Heart right ventricle (tissue), 16 donors: ENCODE measurements around the gene CNST. TPM values are rescaled to one million over a fixed set of nuclear protein-coding genes. Genes with fewer than 3 reads are reported as not detected.

Experiments used
- ATAC-seq, 8 donors: fragments of 200-7000 bp; cut with Tn5 transposase; one replicate each; pipeline ENCODE4 v1.9.1; 2020; ENCODE audit warnings: mild to moderate bottlenecking in 8 of 8, moderate library complexity in 8 of 8, moderate number of reproducible peaks in 1 of 8
- DNase-seq, 2 donors: peaks; one replicate each; pipeline ENCODE4 v3.0.0-alpha.2; 2020
- H3K27ac ChIP-seq, 10 donors: fragments of 200-600 bp; sonication (generic) in 2 of 10; one replicate each; pipeline versions ENCODE4 v1.5.0 to v1.8.0; 2020 to 2022; ENCODE audit warnings: mild to moderate bottlenecking in 3 of 10
- H3K27me3 ChIP-seq, 7 donors: fragments of 200-600 bp; one replicate each; pipeline ENCODE4 v1.8.0; 2021 to 2022; ENCODE audit warnings: mild to moderate bottlenecking in 2 of 7
- H3K36me3 ChIP-seq, 9 donors: fragments of 200-600 bp; sonication (generic) in 1 of 9; one replicate each; pipeline versions ENCODE4 v1.5.0 to v1.8.0; 2020 to 2022; ENCODE audit warnings: mild to moderate bottlenecking in 2 of 9
- H3K4me1 ChIP-seq, 9 donors: fragments of 200-600 bp; sonication (generic) in 1 of 9; one replicate each; pipeline versions ENCODE4 v1.5.0 to v1.8.0; 2020 to 2022; ENCODE audit warnings: mild to moderate bottlenecking in 4 of 9
- H3K4me3 ChIP-seq, 10 donors: fragments of 200-600 bp; sonication (generic) in 2 of 10; one replicate each; pipeline versions ENCODE4 v1.5.0 to v1.8.0; 2020 to 2022; ENCODE audit warnings: mild to moderate bottlenecking in 7 of 10, moderate library complexity in 2 of 10
- H3K9me3 ChIP-seq, 11 donors: fragments of 200-600 bp in 10 of 11; sonication (generic) in 2 of 11; one replicate each; pipeline versions ENCODE4 v1.5.0 to v1.8.0; 2013 to 2022; ENCODE audit warnings: mild to moderate bottlenecking in 2 of 11, control low read depth in 1 of 11, moderate library complexity in 1 of 11
- CTCF ChIP-seq, 9 donors: fragments of 200-600 bp; sonication (generic) in 2 of 9; IDR thresholded peaks; one replicate each; pipeline versions ENCODE4 v1.5.0 to v1.8.0; 2021 to 2022; ENCODE audit warnings: antibody characterized with exemption in 9 of 9, mild to moderate bottlenecking in 5 of 9, moderate library complexity in 1 of 9
- WGBS, 2 donors: extraction: QIAGEN DNeasy Blood & Tissue Kit; methylation state at CpG; one replicate each; pipeline ENCODE4 v1.1.7; 2013; ENCODE audit warnings: inconsistent platforms in 1 of 2; 5-methylcytosine and 5-hydroxymethylcytosine counted together
- intact Hi-C, 10 donors: fragments of 100-400 bp; cut with DNase I; formaldehyde crosslinking; loops; one replicate each; pipeline versions ENCODE4 v1.11.1 to v1.14.2; 2022
- polyA plus RNA-seq, 2 donors: library from polyadenylated mRNA; stranded (reverse); fragments of 200-250 nt; gene quantifications; one replicate each; pipeline ENCODE4 v1.2.3, GENCODE V29; 2013
- total RNA-seq, 10 donors: library from RNA; stranded (reverse); fragmentation: NEBNext Ultra II Directional in 3 of 10; extraction: Animal tissue kit (Norgen Biotek cat#: 25700) in 3 of 10; gene quantifications; one replicate each; pipeline versions ENCODE4 v1.2.1 to v1.2.4, GENCODE V29; 2021 to 2023
- donor health status: Arrhythmogenic right ventricular cardiomyopathy.
- donor health status: ischemic (EF 13 %, LVEDD 7.1; RV severe dilation, severe dysfunction).
- donor health status: healthy with polysubstance abuse.
- donor health status: DM: no; HTN: yes; CAD: no.
- donor health status: DM: no; HTN: no; CAD: no.
- donor health status: ischemic (EF 25% LVEDD 6.9; RV normal size, moderate dysfunction).
- donor health status: ischemic (EF 25% LVEDD 5.7; RV mildly dilated, moderate dysfunction).
- donor health status: healthy.
- donor health status: DM: yes; HTN: yes; CAD: no.
- donor health status: Ischemic cardiomyopathy.
- donor health status: ischemic (EF 35%, LVEDD 5.7; RV mildly dilated, moderate dysfunction).
- donor health status: nonischemic (EF 11% LVEDD 7.7; RV severe dilation, severe dysfunction).
- donor health status: DM: yes; HTN: yes; CAD: no.
- donor health status: PGD.
- donor health status: ischemic (EF 29% LVEDD 5.4; RV normal size, mild dysfunction).
- donor health status: nonischemic (EF 23%, LVEDD 6.1; RV moderate dilation, normal function).

The CNST gene
- total and polyA plus RNA-seq, 12 donors = 5.6 to 24.4 (median 14.7) TPM

- intact Hi-C loops = loop anchor here in 1 of 10 donors (5.0 kb wide), 1 partner anchor 34 kb away; no protein-coding TSS in a partner anchor
- no peak for DNase-seq
- H3K36me3 ChIP-seq = no peaks in the 10 kb centered on the region
- WGBS, 2 donors = 57 to 67% methylated on average over 6 of the region's 6 CpGs
- no peaks in the 10 kb centered on the region for H3K9me3 ChIP-seq
- peaks cover 0 to 76% (median 60%) of the 10 kb centered on the region in 9 donors for H3K4me1 ChIP-seq
- TF ChIP-seq CTCF (IDR thresholded peaks at IDR 0.05) = no peak
- H3K4me3 ChIP-seq = no peak overlapping the region
- H3K27ac ChIP-seq = peak overlapping the region in 9 of 10 donors; percentile 32 to 97 (median 65)
- peak in 2 of 8 donors; percentile 5 to 23 for ATAC-seq
- H3K27me3 ChIP-seq = no peaks in the 10 kb centered on the region
These were observed 7.2 kb downstream of the CNST start for GRCh38 chr1:246573491-246573890.

- Histone ChIP-seq H3K27ac (peak overlapping the region in 3 of 10 donors; percentile 9 to 17 (median 9)), H3K36me3 (no peaks in the 10 kb centered on the region), H3K27me3 (no peaks in the 10 kb centered on the region), H3K9me3 (no peaks in the 10 kb centered on the region), H3K4me1 (peaks cover 5 to 75% (median 57%) of the 10 kb centered on the region in 9 donors), H3K4me3 (no peak overlapping the region)
- TF ChIP-seq CTCF (IDR thresholded peaks at IDR 0.05) = no peak
- intact Hi-C loops = no loop called here
- 81 to 88% methylated on average over 3 of the region's 3 CpGs for WGBS, 2 donors
- DNase-seq = no peak
- ATAC-seq = no peak
These were observed 10.4 kb downstream of the CNST start for GRCh38 chr1:246576709-246577032.

GRCh38 chr1:246577082-246577719 is 10.9 kb downstream of the CNST start:
- H3K27ac ChIP-seq = peak overlapping the region in 3 of 10 donors; percentile 9 to 17 (median 9)
- ATAC-seq = no peak
- peaks cover 5 to 75% (median 56%) of the 10 kb centered on the region in 9 donors for H3K4me1 ChIP-seq

GRCh38 chr1:246577720-246578106 is 11.5 kb downstream of the CNST start:
- ATAC-seq = no peak
- WGBS, 2 donors = 37 to 49% methylated on average over 2 of the region's 2 CpGs
- Histone ChIP-seq H3K9me3 (no peaks in the 10 kb centered on the region), H3K4me1 (peaks cover 5 to 76% (median 54%) of the 10 kb centered on the region in 9 donors), H3K27me3 (no peaks in the 10 kb centered on the region), H3K4me3 (no peak overlapping the region), H3K36me3 (no peaks in the 10 kb centered on the region), H3K27ac (peak overlapping the region in 2 of 10 donors; percentile 9 to 17)
- intact Hi-C loops = no loop called here
- TF ChIP-seq CTCF (IDR thresholded peaks at IDR 0.05) = no peak
- no peak for DNase-seq

More at GRCh38 chr1:246577082-246577719, 10.9 kb downstream of the CNST start:
- Histone ChIP-seq H3K27me3 (no peaks in the 10 kb centered on the region), H3K36me3 (no peaks in the 10 kb centered on the region), H3K4me3 (no peak overlapping the region), H3K9me3 (no peaks in the 10 kb centered on the region)
- intact Hi-C loops = no loop called here
- no peak for TF ChIP-seq CTCF (IDR thresholded peaks at IDR 0.05)
- DNase-seq = no peak
- 75 to 81% methylated on average over 5 of the region's 5 CpGs for WGBS, 2 donors
